Measurements from ENCODE around the gene SHISAL2A.

Gene SHISAL2A

DNA sequence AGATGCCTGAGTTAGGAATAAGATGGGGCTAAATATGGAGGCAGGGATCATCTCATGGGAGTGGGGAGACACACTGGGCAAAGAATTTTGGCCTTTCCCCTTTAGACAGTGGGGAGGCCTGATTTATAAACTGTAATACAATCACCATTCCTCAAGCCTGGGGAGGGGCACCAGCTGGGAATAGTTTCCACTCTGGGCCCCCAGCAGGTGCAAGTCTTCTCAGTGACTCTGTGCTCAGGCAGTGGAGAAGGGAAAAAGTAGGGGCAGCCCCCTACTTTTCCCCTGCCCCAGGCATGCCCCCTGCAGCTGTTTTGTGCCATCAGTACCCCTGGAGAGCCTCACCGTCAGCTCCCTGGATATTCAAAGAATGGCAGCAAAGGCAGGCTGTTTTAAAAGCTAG lies 46.1 kb downstream of the SHISAL2A start:
- TF ChIP-seq EP300 (IDR thresholded peaks at IDR 0.05; ENCODE audit: borderline replicate concordance), result no peak
- TF ChIP-seq TEAD4 (IDR thresholded peaks at IDR 0.05), result no peak
- TF ChIP-seq RAD21 (IDR thresholded peaks at IDR 0.05; ENCODE audit: low read depth), result no peak
- TF ChIP-seq YY1 (IDR thresholded peaks at IDR 0.05; ENCODE audit: low read depth), result no peak
- no peak for TF ChIP-seq ZBTB7A (IDR thresholded peaks at IDR 0.05; ENCODE audit: low read depth)
- TF ChIP-seq TAF1 (IDR thresholded peaks at IDR 0.05; ENCODE audit: low read depth), result no peak

DNA sequence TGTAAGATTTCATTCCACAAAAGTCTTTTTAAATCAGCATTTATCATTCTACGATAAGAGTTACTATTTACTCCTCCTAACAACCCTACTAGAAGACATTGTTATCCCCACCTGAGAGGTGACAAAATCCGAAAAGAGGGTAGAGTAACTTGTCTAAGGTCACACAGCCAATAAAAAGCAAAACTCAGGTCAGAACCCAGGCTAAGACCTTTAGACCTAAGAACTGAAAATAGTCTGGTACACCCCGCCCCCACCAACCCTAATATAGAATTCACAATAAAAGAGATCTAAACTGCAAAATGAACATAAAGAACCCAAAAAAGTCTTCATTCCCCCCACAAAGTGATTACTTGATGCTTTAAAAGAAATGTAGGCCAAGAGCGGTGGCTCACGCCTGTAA lies 46.5 kb downstream of the SHISAL2A start:
- TF ChIP-seq EGR1 (IDR thresholded peaks at IDR 0.05), result no peak
- no peak for TF ChIP-seq CEBPB (IDR thresholded peaks at IDR 0.05)
- TF ChIP-seq, protein P1, sequence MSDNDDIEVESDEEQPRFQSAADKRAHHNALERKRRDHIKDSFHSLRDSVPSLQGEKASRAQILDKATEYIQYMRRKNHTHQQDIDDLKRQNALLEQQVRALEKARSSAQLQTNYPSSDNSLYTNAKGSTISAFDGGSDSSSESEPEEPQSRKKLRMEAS (IDR thresholded peaks at IDR 0.05), result no peak
- no peak for TF ChIP-seq EP300 (IDR thresholded peaks at IDR 0.05; ENCODE audit: borderline replicate concordance)
- TF ChIP-seq TCF12 (IDR thresholded peaks at IDR 0.05; ENCODE audit: low read depth), result no peak

DNA sequence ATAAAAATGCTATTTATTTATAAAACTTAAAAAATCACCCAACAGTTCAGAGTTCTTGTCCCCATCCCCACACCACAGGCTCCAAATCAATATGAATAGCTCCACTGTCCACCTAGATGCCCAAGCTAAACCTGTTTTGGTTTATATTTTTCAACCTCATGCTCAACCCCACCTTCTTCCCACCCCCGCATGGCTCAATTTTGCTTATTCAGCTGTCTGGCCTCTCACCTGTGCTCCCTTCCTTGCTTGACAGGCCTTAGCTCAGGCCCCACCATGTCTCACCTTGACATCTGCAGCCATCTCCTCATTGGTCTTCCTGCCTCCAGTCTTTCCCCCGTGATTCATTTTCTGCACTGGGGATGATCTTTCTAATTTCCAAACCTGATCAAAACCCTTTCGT lies 47.4 kb downstream of the SHISAL2A start:
- TF ChIP-seq ZBTB7A (IDR thresholded peaks at IDR 0.05; ENCODE audit: low read depth) (no peak), FOXM1 (IDR thresholded peaks at IDR 0.05; ENCODE audit: borderline replicate concordance, low read depth) (no peak), EGR1 (IDR thresholded peaks at IDR 0.05) (no peak), TEAD4 (IDR thresholded peaks at IDR 0.05) (no peak), TCF12 (IDR thresholded peaks at IDR 0.05; ENCODE audit: low read depth) (no peak)
- TF ChIP-seq, protein P1 (IDR thresholded peaks at IDR 0.05), result no peak
- TF ChIP-seq, protein P2, sequence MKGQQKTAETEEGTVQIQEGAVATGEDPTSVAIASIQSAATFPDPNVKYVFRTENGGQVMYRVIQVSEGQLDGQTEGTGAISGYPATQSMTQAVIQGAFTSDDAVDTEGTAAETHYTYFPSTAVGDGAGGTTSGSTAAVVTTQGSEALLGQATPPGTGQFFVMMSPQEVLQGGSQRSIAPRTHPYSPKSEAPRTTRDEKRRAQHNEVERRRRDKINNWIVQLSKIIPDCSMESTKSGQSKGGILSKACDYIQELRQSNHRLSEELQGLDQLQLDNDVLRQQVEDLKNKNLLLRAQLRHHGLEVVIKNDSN (IDR thresholded peaks at IDR 0.05), result no peak

DNA sequence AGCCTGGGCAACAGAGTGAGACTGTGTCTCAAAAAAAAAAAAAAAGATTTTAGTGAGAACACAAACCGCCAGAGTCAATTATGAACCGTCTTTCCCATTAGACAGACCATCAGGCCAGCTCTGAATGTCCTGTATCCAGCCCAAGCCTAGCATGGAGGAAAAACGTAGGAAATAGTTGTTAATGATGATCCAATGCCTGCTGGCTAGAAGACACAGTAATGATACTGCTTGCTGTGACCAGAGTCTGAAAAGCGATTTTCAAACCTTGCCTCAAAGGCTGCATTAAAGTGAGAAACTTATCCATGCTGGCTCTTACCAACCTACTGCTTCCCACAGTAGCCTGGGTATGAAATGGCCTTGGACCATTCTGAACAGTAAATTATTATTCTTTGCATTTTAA lies 48.2 kb downstream of the SHISAL2A start:
- no peak for TF ChIP-seq RAD21 (IDR thresholded peaks at IDR 0.05; ENCODE audit: low read depth)
- no peak for TF ChIP-seq FOXM1 (IDR thresholded peaks at IDR 0.05; ENCODE audit: borderline replicate concordance, low read depth)
- TF ChIP-seq, protein P1 (IDR thresholded peaks at IDR 0.05), result no peak
- TF ChIP-seq YY1 (IDR thresholded peaks at IDR 0.05; ENCODE audit: low read depth), result no peak
- no peak for TF ChIP-seq TEAD4 (IDR thresholded peaks at IDR 0.05)
- no peak for TF ChIP-seq TAF1 (IDR thresholded peaks at IDR 0.05; ENCODE audit: low read depth)
- TF ChIP-seq, protein P2 (IDR thresholded peaks at IDR 0.05), result no peak
- TF ChIP-seq ZBTB7A (IDR thresholded peaks at IDR 0.05; ENCODE audit: low read depth), result no peak
- TF ChIP-seq NFIC (IDR thresholded peaks at IDR 0.05), result no peak
- no peak for TF ChIP-seq EP300 (IDR thresholded peaks at IDR 0.05; ENCODE audit: borderline replicate concordance)
- TF ChIP-seq CREB1 (IDR thresholded peaks at IDR 0.05; ENCODE audit: low read depth), result no peak
- no peak for TF ChIP-seq EGR1 (IDR thresholded peaks at IDR 0.05)
- no peak for TF ChIP-seq TCF12 (IDR thresholded peaks at IDR 0.05; ENCODE audit: low read depth)

DNA sequence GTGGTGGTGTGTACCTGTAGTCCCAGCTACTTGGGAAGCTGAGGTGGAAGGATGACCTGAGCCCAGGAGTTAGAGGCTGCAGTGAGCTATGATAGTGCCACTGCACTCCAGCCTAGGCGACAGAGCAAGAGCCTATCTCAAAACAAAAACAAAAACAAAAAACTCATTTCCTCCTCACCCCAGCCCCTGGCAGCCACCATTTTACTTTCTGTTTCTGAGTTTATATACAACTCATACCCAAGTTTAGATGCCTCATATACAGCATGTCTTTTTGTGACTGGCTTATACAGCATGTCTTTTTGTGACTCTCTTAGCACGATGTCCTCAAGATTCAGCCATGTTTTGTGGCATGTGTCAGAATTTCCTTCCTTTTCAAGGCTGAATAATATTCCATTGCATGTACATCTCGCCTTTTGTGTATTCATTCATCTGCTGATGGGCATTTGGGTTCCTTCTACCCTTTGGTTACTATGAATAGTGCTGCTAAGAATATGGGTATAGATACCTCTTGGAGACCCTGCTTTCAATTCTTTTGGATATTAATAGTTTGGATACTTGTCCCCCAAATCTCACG lies 50.5 kb downstream of the SHISAL2A start:
- TF ChIP-seq TEAD4 (IDR thresholded peaks at IDR 0.05) (no peak), NFIC (IDR thresholded peaks at IDR 0.05) (no peak), EGR1 (IDR thresholded peaks at IDR 0.05) (no peak), ZBTB7A (IDR thresholded peaks at IDR 0.05; ENCODE audit: low read depth) (no peak), FOXM1 (IDR thresholded peaks at IDR 0.05; ENCODE audit: borderline replicate concordance, low read depth) (no peak), EP300 (IDR thresholded peaks at IDR 0.05; ENCODE audit: borderline replicate concordance) (no peak), YY1 (IDR thresholded peaks at IDR 0.05; ENCODE audit: low read depth) (no peak), TCF12 (IDR thresholded peaks at IDR 0.05; ENCODE audit: low read depth) (no peak), TAF1 (IDR thresholded peaks at IDR 0.05; ENCODE audit: low read depth) (no peak), CREB1 (IDR thresholded peaks at IDR 0.05; ENCODE audit: low read depth) (no peak), CEBPB (IDR thresholded peaks at IDR 0.05) (no peak), RAD21 (IDR thresholded peaks at IDR 0.05; ENCODE audit: low read depth) (no peak), REST (IDR thresholded peaks at IDR 0.05; ENCODE audit: low read depth) (no peak)
- TF ChIP-seq, protein P2 (IDR thresholded peaks at IDR 0.05), result no peak
- TF ChIP-seq, protein P1 (IDR thresholded peaks at IDR 0.05), result no peak

- TF ChIP-seq, protein P2 (IDR thresholded peaks at IDR 0.05), result no peak
- TF ChIP-seq REST (IDR thresholded peaks at IDR 0.05; ENCODE audit: low read depth) (no peak), RAD21 (IDR thresholded peaks at IDR 0.05; ENCODE audit: low read depth) (no peak), CEBPB (IDR thresholded peaks at IDR 0.05) (no peak), EGR1 (IDR thresholded peaks at IDR 0.05) (no peak)
Observed at GRCh38 chr1:52684545-52684944, 51.6 kb downstream of the SHISAL2A start.
